OCI-LY1 (cell line): ENCODE measurements around the gene ASH1L.

Experiments
- EZH2 ChIP-seq: fragments of 200-600 bp; sonication (generic), shearing (Covaris generic); IDR thresholded peaks from 2 replicates; pipeline ENCODE4 v1.8.0; 2017; ENCODE audit warnings: borderline replicate concordance, mixed run types, mild to moderate bottlenecking, antibody characterized with exemption, low read length, moderate library complexity, mixed read lengths
- TF ChIP-seq, protein P1 (sequence below): fragments of 200-600 bp; sonication (generic), shearing (Covaris generic); IDR thresholded peaks from 2 replicates; pipeline ENCODE4 v1.5.1; 2017; ENCODE audit warnings: mild to moderate bottlenecking, antibody characterized with exemption, low read length, moderate library complexity, mixed read lengths

DNA sequence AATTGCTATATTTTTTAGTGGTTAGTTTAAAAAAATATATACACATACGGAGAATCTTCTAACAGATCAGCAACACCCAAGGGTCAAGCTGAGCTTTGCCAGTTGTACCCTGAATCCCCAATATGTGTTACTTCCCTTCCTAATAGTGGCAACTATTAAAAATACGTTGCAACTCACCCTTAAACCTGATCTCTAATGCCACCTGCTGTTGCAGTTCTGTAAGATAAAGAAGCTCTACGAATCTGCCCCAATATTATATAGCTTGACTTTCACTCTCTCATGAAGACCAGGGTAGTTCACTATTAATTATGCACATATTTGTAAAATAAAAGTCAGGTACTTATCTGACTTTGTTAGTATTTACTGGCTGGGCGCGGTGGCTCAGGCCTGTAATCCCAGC lies 58.4 kb downstream of the ASH1L start:
- TF ChIP-seq, protein P1, sequence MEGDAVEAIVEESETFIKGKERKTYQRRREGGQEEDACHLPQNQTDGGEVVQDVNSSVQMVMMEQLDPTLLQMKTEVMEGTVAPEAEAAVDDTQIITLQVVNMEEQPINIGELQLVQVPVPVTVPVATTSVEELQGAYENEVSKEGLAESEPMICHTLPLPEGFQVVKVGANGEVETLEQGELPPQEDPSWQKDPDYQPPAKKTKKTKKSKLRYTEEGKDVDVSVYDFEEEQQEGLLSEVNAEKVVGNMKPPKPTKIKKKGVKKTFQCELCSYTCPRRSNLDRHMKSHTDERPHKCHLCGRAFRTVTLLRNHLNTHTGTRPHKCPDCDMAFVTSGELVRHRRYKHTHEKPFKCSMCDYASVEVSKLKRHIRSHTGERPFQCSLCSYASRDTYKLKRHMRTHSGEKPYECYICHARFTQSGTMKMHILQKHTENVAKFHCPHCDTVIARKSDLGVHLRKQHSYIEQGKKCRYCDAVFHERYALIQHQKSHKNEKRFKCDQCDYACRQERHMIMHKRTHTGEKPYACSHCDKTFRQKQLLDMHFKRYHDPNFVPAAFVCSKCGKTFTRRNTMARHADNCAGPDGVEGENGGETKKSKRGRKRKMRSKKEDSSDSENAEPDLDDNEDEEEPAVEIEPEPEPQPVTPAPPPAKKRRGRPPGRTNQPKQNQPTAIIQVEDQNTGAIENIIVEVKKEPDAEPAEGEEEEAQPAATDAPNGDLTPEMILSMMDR: peak; percentile 68
- no peak for TF ChIP-seq EZH2
